Activated CD8-positive, alpha-beta memory T cell treated with anti-CD3 and anti-CD28 coated beads, Interleukin-2, amount 50 U/mL, for 1 hour (primary cell): ENCODE measurements around the gene XPNPEP3.
"Not testable (repeated sequence)": the region's sequence is repeated elsewhere in the genome, so short reads cannot be mapped to it uniquely, and the experiment has no call there.

ENCODE experiments used
- DNase-seq: peaks from one replicate; pipeline ENCODE4 v3.0.0-alpha.2; 2020; ENCODE audit errors: extremely low read depth

XPNPEP3 gene

DNA sequence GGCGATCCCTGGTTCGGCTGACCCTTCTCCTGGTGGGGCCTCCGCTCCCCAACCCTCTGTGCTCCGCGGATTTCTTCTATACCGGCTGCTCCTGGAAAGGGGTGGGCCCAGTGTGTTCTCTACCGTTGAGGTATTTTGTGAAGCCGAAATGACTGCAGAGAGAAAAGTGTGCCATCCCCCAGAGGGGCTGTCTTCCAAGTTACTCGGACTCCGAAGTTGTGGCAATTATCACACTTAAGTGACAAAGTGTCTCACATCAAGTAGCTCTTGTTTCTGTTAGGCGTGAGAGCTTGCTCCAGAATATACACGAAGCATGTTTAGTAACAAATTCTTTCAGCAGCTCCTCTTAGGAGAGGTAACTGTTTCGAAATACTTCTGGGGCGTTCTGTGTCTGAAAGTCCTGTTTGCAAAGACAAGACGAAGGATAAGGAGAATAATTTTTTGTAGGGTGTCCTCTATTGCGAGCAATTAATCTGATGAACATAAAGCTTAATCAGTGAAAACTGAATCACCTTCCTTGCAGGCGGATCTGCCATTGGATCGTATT, 434 bp downstream of the XPNPEP3 start:
- no peak for DNase-seq

- DNase-seq, result no peak
These were observed 5.1 kb downstream of the XPNPEP3 start, which contains the start of gene DNAJB7 for GRCh38 chr22:40862013-40862412. Gene DNAJB7 (minus strand): TSS chr22:40862113. CDS start chr22:40861994, 119 bp downstream.

DNA sequence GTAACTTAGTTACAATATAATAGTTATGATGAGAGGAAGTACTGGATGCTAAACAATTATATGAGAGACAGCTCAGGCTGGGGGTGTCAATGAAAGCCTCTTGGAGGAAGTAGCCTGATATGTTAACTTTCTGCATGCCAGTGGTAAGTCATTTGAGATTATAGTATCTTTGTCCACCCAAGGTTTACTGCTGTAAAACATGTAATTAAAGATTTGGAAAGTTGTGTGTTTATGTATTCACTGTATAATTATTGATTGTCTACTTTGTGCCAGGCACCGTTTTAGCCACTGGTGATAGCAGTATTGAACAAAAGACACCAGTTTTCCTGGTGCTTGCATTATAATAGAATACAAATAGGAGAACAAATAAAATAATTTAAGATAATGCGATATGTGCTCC, 5.6 kb downstream of the XPNPEP3 start:
- DNase-seq, result no peak

- DNase-seq, result no peak
These were observed 10.2 kb downstream of the XPNPEP3 start for GRCh38 chr22:40867109-40867508.

DNA sequence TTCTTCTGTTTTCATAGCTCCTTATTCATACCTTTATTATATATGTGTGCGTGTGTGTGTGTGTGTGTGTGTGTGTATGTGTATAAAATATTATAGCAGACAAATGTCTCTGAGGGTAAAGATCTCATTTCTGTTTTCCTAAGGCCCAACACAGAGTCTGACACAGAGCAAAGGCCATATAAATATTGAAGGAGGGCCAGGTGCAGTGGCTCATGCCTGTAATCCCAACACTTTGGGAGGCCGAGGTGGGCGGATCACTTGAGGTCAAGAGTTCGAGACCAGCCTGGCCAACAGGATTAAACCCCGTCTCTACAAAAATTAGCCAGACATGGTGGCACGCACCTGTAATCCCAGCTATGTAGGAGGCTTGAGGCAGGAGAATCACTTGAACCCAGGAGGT, 11.4 kb downstream of the XPNPEP3 start:
- DNase-seq, result not testable (repeated sequence)

GRCh38 chr22:40874016-40874415, 17.1 kb downstream of the XPNPEP3 start:
- DNase-seq, result no peak

GRCh38 chr22:40875111-40875510, 18.2 kb downstream of the XPNPEP3 start:
- DNase-seq, result no peak

- DNase-seq, result no peak
These were observed 20.0 kb downstream of the XPNPEP3 start for GRCh38 chr22:40876907-40877306.

- DNase-seq, result no peak
These were observed 20.5 kb downstream of the XPNPEP3 start for GRCh38 chr22:40877488-40877887.

DNA sequence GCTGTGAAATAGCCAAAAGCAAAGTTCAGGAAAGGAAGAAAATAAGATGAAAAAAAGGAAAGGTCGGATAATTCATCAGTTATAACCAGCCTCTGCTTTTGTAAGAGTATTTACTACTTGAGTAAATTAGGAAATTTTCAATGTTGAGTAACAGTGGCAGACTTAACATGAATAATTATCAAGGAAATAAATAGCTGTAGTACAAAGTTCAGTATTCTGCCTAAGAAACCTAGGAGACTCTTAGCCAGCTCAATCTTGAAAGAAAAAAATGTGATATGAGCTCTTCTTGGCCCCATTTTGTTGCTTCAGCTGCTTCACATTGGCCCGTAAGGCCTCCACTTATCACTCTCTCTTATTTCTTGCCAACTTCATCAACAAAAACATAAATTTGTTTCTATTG, 22.0 kb downstream of the XPNPEP3 start:
- DNase-seq, result no peak

GRCh38 chr22:40889116-40889515, 32.2 kb downstream of the XPNPEP3 start:
- DNase-seq, result no peak

DNA sequence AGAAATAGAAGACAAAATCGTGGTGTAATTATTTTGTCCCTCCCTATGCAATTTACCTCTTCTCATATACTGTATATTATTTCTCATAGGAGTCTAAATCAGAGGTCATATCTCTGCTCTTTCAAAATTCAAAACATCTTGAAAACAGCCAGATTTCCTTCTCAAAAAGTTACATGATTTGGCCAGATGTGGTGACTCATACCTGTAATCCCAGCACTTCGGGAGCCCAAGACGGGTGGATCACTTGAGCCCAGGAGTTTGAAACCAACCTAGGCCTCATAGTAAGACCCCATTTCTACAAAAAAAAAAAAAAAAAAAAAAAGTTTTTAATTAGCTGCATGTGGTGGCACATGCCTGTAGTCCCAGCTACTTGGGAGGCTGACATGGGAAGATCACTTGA, 33.9 kb downstream of the XPNPEP3 start:
- no peak for DNase-seq

GRCh38 chr22:40894417-40894816, 37.5 kb downstream of the XPNPEP3 start:
- DNase-seq, result no peak

DNA sequence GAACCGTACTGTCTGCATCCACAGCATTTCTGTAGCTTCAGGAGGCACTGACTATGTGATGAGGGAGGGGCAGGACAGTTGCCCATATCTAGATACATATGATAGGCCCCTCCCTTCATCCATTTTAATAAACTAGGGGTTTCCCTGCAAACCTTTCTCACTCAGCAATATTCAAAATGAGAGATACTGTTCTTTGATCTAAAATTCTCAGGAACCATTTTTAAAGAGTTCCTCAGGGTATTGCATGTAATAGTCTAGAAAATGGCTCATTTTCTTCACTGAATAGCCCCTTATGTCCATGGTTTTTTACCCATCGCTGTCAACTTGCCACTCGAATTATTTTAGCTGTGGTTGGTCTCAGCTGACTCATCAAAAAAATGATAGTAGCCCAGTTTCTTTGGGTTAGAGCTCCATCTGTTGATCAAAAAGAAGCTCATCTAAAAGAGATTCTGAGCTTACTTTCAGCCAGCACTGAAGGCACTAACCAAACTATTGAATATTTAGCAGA, 42.0 kb downstream of the XPNPEP3 start:
- DNase-seq, result no peak

GRCh38 chr22:40904101-40904500, 47.2 kb downstream of the XPNPEP3 start:
- DNase-seq, result no peak

- DNase-seq, result no peak
These were observed 51.9 kb downstream of the XPNPEP3 start for GRCh38 chr22:40908895-40909294.

- DNase-seq, result no peak
These were observed 54.8 kb downstream of the XPNPEP3 start for GRCh38 chr22:40911772-40912171.

- DNase-seq, result not testable (repeated sequence)
These were observed 56.0 kb downstream of the XPNPEP3 start for GRCh38 chr22:40912987-40913386.

GRCh38 chr22:40919446-40919845, 62.5 kb downstream of the XPNPEP3 start:
- DNase-seq, result no peak

DNA sequence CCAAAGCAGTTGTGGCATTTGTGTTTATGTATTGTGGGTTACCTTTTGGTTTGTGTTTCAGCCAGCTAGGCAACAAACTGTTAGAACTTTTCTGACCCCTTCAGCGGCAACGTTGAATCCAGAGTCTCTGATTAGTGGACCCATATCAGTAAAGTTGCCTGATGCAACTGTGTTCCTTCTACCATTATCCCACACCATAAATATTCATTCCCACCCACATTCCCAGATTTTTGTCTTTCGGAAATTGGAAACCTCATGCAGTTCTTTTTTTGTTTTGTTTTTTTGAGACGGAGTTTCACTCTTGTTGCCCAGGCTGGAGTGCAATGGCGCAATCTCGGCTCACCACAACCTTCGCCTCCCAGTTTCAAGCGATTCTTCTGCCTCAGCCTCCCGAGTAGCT, 63.6 kb downstream of the XPNPEP3 start:
- DNase-seq, result no peak

GRCh38 chr22:40922484-40923303, 65.7 kb downstream of the XPNPEP3 start:
- no peak for DNase-seq

GRCh38 chr22:40928657-40929056, 71.7 kb downstream of the XPNPEP3 start:
- DNase-seq, result no peak

- no peak for DNase-seq
These were observed 75.4 kb downstream of the XPNPEP3 start for GRCh38 chr22:40932396-40932795.
